ENCODE results near the gene LDLR. TPM values are rescaled to one million over a fixed set of nuclear protein-coding genes. Genes with fewer than 3 reads are reported as not detected.

LDLR gene
- total RNA-seq, 1 experiment from 2014 or later, result 127 TPM

DNA sequence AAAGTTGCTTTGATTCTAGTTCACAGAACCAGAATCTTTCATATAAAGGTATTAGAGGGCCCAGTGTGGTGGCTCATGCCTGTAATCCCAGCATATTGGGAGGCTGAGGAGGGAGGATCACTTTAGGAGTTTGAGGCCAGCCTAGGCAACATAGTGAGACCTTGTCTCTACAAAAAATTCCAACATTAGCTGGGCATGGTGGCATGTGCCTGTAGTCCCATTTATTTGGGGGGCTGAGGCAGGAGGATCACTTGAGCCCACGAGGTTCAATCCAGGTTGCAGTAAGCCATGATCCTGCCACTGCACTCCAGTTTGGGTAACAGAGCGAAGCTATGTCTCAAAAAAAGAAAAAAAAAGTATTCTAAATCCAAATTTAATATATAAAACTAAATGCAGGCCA is 9.1 kb downstream of the LDLR start:
- intact Hi-C loops (cut with micrococcal nuclease), result no loop called here
- no peaks in the 10 kb centered on the region for H3K9me3 Mint-ChIP-seq (ENCODE audit: unreplicated experiment)
- DNase-seq (ENCODE audit: unreplicated experiment), result no peak
- BruUV-seq (replicated peaks), result no TSS peak
- TF ChIP-seq, protein P1, sequence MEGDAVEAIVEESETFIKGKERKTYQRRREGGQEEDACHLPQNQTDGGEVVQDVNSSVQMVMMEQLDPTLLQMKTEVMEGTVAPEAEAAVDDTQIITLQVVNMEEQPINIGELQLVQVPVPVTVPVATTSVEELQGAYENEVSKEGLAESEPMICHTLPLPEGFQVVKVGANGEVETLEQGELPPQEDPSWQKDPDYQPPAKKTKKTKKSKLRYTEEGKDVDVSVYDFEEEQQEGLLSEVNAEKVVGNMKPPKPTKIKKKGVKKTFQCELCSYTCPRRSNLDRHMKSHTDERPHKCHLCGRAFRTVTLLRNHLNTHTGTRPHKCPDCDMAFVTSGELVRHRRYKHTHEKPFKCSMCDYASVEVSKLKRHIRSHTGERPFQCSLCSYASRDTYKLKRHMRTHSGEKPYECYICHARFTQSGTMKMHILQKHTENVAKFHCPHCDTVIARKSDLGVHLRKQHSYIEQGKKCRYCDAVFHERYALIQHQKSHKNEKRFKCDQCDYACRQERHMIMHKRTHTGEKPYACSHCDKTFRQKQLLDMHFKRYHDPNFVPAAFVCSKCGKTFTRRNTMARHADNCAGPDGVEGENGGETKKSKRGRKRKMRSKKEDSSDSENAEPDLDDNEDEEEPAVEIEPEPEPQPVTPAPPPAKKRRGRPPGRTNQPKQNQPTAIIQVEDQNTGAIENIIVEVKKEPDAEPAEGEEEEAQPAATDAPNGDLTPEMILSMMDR (IDR thresholded peaks at IDR 0.05; ENCODE audit: unreplicated experiment), result no peak
- no peaks in the 10 kb centered on the region for H3K27me3 Mint-ChIP-seq (ENCODE audit: insufficient read depth, unreplicated experiment)
- peaks cover 26% of the 10 kb centered on the region for H3K4me1 Mint-ChIP-seq (ENCODE audit: insufficient read depth, unreplicated experiment)
- H3K27ac Mint-ChIP-seq (ENCODE audit: low read depth, unreplicated experiment), result no peak overlapping the region
- ChIA-PET CTCF (interaction anchor here (0.5 to 2.6 kb wide), 3 partner anchors 27 to 1800 kb away, joined by 4 to 11 read pairs (median 4); no protein-coding TSS in a partner anchor), POLR2A (interaction anchor here (1.2 to 5.4 kb wide), 3 partner anchors 8 to 63 kb away, joined by 6 to 73 read pairs (median 6); partner anchors contain the start of gene LDLR)
- H3K4me3 Mint-ChIP-seq (ENCODE audit: unreplicated experiment), result no peak overlapping the region
- peaks cover 94% of the 10 kb centered on the region for H3K36me3 Mint-ChIP-seq (ENCODE audit: insufficient read depth, unreplicated experiment)

DNA sequence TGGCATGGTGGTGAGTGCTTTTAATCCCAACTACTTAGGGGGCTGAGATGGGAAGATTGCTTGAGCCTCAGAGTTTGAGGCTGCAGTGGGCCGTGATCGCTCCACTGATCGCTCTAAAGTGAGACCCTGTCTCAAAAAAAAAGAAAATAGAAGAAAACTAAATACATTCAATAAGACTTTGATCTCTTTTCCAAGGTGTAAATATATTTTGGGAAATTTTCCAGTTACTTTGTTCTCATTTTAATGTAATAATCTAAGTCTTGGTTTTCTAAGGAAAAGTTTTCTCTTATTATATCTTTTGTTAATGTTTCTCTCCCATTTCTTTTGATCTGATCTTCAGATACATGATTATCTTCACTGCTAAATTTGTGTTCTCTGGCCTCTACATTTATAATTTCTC is 9.6 kb downstream of the LDLR start:
- DNase-seq (ENCODE audit: unreplicated experiment), result no peak
- Mint-ChIP-seq H3K4me1 (ENCODE audit: insufficient read depth, unreplicated experiment) (peaks cover 26% of the 10 kb centered on the region), H3K4me3 (ENCODE audit: unreplicated experiment) (no peak overlapping the region), H3K9me3 (ENCODE audit: unreplicated experiment) (no peaks in the 10 kb centered on the region), H3K27me3 (ENCODE audit: insufficient read depth, unreplicated experiment) (no peaks in the 10 kb centered on the region), H3K36me3 (ENCODE audit: insufficient read depth, unreplicated experiment) (peaks cover 94% of the 10 kb centered on the region), H3K27ac (ENCODE audit: low read depth, unreplicated experiment) (peak overlapping the region; percentile 54)
- ChIA-PET POLR2A (interaction anchor here (1.5 kb wide), 1 partner anchor 63 kb away, joined by 6 read pairs; no protein-coding TSS in a partner anchor), CTCF (interaction anchor here (0.5 to 0.9 kb wide), 3 partner anchors 27 to 1800 kb away, joined by 4 to 5 read pairs (median 4); no protein-coding TSS in a partner anchor)
- intact Hi-C loops (cut with micrococcal nuclease), result no loop called here
- BruUV-seq (replicated peaks), result no TSS peak
- TF ChIP-seq, protein P1 (IDR thresholded peaks at IDR 0.05; ENCODE audit: unreplicated experiment), result no peak

DNA sequence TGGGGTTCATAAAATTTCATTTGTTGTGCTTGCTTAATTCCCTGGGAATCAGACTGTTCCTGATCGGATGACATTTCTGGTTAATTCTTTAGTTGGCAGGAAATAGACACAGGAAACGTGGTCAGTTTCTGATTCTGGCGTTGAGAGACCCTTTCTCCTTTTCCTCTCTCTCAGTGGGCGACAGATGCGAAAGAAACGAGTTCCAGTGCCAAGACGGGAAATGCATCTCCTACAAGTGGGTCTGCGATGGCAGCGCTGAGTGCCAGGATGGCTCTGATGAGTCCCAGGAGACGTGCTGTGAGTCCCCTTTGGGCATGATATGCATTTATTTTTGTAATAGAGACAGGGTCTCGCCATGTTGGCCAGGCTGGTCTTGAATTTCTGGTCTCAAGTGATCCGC is 10.8 kb downstream of the LDLR start:
- intact Hi-C loops (cut with micrococcal nuclease), result no loop called here
- TF ChIP-seq, protein P1 (IDR thresholded peaks at IDR 0.05; ENCODE audit: unreplicated experiment), result no peak
- Mint-ChIP-seq H3K4me3 (ENCODE audit: unreplicated experiment) (no peak overlapping the region), H3K36me3 (ENCODE audit: insufficient read depth, unreplicated experiment) (peaks cover 94% of the 10 kb centered on the region), H3K27me3 (ENCODE audit: insufficient read depth, unreplicated experiment) (no peaks in the 10 kb centered on the region), H3K27ac (ENCODE audit: low read depth, unreplicated experiment) (peak overlapping the region; percentile 54), H3K4me1 (ENCODE audit: insufficient read depth, unreplicated experiment) (peaks cover 19% of the 10 kb centered on the region), H3K9me3 (ENCODE audit: unreplicated experiment) (no peaks in the 10 kb centered on the region)
- CTCF ChIA-PET, result interaction anchor here (0.6 to 0.9 kb wide), 2 partner anchors 65 to 384 kb away, joined by 3 to 5 read pairs; no protein-coding TSS in a partner anchor
- no TSS peak for BruUV-seq (replicated peaks)
- POLR2A ChIA-PET, result interaction anchor here (0.8 to 1.6 kb wide), 3 partner anchors 15 to 20 kb away, joined by 3 to 8 read pairs (median 3); no protein-coding TSS in a partner anchor
- no peak for DNase-seq (ENCODE audit: unreplicated experiment)

DNA sequence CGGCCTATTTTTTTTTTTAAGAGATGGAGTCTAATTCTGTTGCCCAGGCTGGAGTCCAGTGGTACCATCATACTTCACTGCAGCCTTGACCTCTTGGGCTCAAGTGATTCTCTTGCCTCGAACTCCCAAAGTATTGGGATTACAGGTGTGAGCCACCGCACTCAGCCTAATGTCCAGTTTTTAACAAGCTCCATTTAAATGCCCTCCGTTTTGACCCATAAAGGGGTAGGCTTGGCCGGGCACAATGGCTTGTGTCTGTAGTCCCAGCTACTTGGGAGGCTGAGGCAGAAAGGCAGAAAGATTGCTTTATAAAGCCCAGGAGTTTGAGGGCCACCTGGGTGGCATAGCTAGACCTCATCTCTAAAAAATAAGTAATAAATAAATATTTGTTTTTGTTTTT is 11.8 kb downstream of the LDLR start:
- POLR2A ChIA-PET, result interaction anchor here (0.8 to 1.8 kb wide), 4 partner anchors 12 to 25 kb away, joined by 3 to 8 read pairs (median 4); partner anchors contain the start of gene LDLR
- no peaks in the 10 kb centered on the region for H3K27me3 Mint-ChIP-seq (ENCODE audit: insufficient read depth, unreplicated experiment)
- H3K9me3 Mint-ChIP-seq (ENCODE audit: unreplicated experiment), result no peaks in the 10 kb centered on the region
- H3K4me1 Mint-ChIP-seq (ENCODE audit: insufficient read depth, unreplicated experiment), result peaks cover 12% of the 10 kb centered on the region
- no TSS peak for BruUV-seq (replicated peaks)
- TF ChIP-seq, protein P1 (IDR thresholded peaks at IDR 0.05; ENCODE audit: unreplicated experiment), result no peak
- CTCF ChIA-PET, result interaction anchor here (0.7 to 1.7 kb wide), 2 partner anchors 25 to 193 kb away, joined by 4 read pairs; no protein-coding TSS in a partner anchor
- no peak for DNase-seq (ENCODE audit: unreplicated experiment)
- peaks cover 94% of the 10 kb centered on the region for H3K36me3 Mint-ChIP-seq (ENCODE audit: insufficient read depth, unreplicated experiment)
- no peak overlapping the region for H3K27ac Mint-ChIP-seq (ENCODE audit: low read depth, unreplicated experiment)
- no peak overlapping the region for H3K4me3 Mint-ChIP-seq (ENCODE audit: unreplicated experiment)
- intact Hi-C loops (cut with micrococcal nuclease), result no loop called here

Data from MCF 10A (cell line).